ENCODE results near the gene PTPRN2. TPM values are rescaled to one million over a fixed set of nuclear protein-coding genes. Genes with fewer than 3 reads are reported as not detected.

Gene PTPRN2
- total and polyA plus RNA-seq, 2 of the 8 experiments (the other 6 are each of a cell fraction or from before 2014, with no cell fraction given) = 2.6 to 4.5 TPM

- no peak for DNase-seq (ENCODE audit: low read depth in 1 of 2, low spot score in 2 of 2)
- H3K14ac ChIP-seq (ENCODE audit: insufficient read length) = no peak overlapping the region
- H2BK20ac ChIP-seq (ENCODE audit: low read length) = no peak overlapping the region
- H3K4me1 ChIP-seq (replicated peaks in 1 of 4; ENCODE audit: control insufficient read depth in 3 of 4, insufficient read depth in 4 of 4, low read length in 3 of 4) = no peaks in the 10 kb centered on the region
- H3K56ac ChIP-seq (replicated peaks; ENCODE audit: insufficient read length, low read depth, low read length) = no peak overlapping the region
- H3K27me3 ChIP-seq (replicated peaks in 1 of 4; ENCODE audit: control insufficient read depth in 3 of 4, extremely low read depth in 1 of 4, insufficient read depth in 3 of 4, low read length in 3 of 4) = no peaks in the 10 kb centered on the region
- 91% methylated on average over 18 of the region's 18 CpGs; no CpG with 5 or more reads in 1 of the 2 experiments for WGBS, 2 experiments (ENCODE audit: extremely low coverage in 1 of 2, insufficient coverage in 1 of 2, insufficient read length in 1 of 2, insufficient replicate concordance in 2 of 2, low coverage in 1 of 2, low lambda C conversion rate in 2 of 2, missing lambda C conversion rate in 1 of 2)
- no peaks in the 10 kb centered on the region for H3K79me2 ChIP-seq (ENCODE audit: control insufficient read depth in 1 of 2, insufficient read depth in 2 of 2, low read length in 2 of 2)
- no peak overlapping the region for H2BK12ac ChIP-seq (ENCODE audit: low read depth, low read length)
- H2BK15ac ChIP-seq (ENCODE audit: low read length) = no peak overlapping the region
- no peak overlapping the region for H3K4me2 ChIP-seq (ENCODE audit: insufficient read depth in 1 of 2, low read depth in 2 of 2, low read length in 2 of 2)
- H2AFZ ChIP-seq (ENCODE audit: low read length) = no peak overlapping the region
- peaks cover 8% of the 10 kb centered on the region; the same call in 1 of the 2 replicates for H3K23me2 ChIP-seq (ENCODE audit: low read depth, low read length)
- H2AK5ac ChIP-seq (ENCODE audit: low read depth, low read length) = no peak overlapping the region
- peaks cover 0 to 5% of the 10 kb centered on the region in 2 experiments for H4K20me1 ChIP-seq (replicated peaks in 1 of 2; ENCODE audit: control insufficient read depth in 1 of 2, insufficient read depth in 2 of 2, low read length in 2 of 2)
- H2BK120ac ChIP-seq (replicated peaks; ENCODE audit: low read depth, low read length) = no peak overlapping the region
- no peak for FAIRE-seq
- no peak overlapping the region for H4K91ac ChIP-seq (replicated peaks; ENCODE audit: insufficient read length, low read length)
- CTCF ChIA-PET (ENCODE audit: partially characterized antibody) = no interaction called here
- no peak overlapping the region for H3K23ac ChIP-seq (ENCODE audit: insufficient read length)
- no peak for TF ChIP-seq PHF8 (conservative IDR thresholded peaks at IDR 0.05; ENCODE audit: low read depth, low read length)
- no peak overlapping the region for H3K18ac ChIP-seq (ENCODE audit: extremely low read depth, low read length)
- no peak overlapping the region for H3K27ac ChIP-seq (ENCODE audit: low read depth, low read length)
- H3K4ac ChIP-seq (replicated peaks; ENCODE audit: insufficient read length, low read depth, low read length) = no peak overlapping the region
- no peak overlapping the region for H2BK5ac ChIP-seq (ENCODE audit: low read depth, low read length)
- no peaks in the 10 kb centered on the region for H3K79me1 ChIP-seq (ENCODE audit: low read depth, low read length)
- H3K4me3 ChIP-seq (ENCODE audit: extremely low read depth in 1 of 4, insufficient read depth in 2 of 4, low read depth in 3 of 4, low read length in 4 of 4) = no peak overlapping the region
- no peaks in the 10 kb centered on the region for H3K9me3 ChIP-seq (ENCODE audit: insufficient read depth in 2 of 2, low read depth in 1 of 2, low read length in 1 of 2)
- H4K5ac ChIP-seq (ENCODE audit: insufficient read length, low read depth, low read length) = no peak overlapping the region
- H3K9ac ChIP-seq (replicated peaks in 1 of 4; ENCODE audit: extremely low read depth in 1 of 4, low read depth in 3 of 4, low read length in 3 of 4) = no peak overlapping the region
- no peaks in the 10 kb centered on the region for H3K36me3 ChIP-seq (ENCODE audit: control insufficient read depth in 2 of 4, insufficient read depth in 4 of 4, low read length in 3 of 4)
- POLR2A ChIA-PET (ENCODE audit: partially characterized antibody) = no interaction called here
- H4K8ac ChIP-seq (ENCODE audit: extremely low read depth, insufficient read depth, low read length) = no peak overlapping the region
Observed at GRCh38 chr7:157652161-157652953, 935.3 kb downstream of the PTPRN2 start.

Data from H1 (cell line).